Endothelial cell of umbilical vein (primary cell): ENCODE data around the gene FAM83E. TPM values are rescaled to one million over a fixed set of nuclear protein-coding genes. Genes with fewer than 3 reads are reported as not detected.

Experiments used
- BruUV-seq: library from RNA; stranded (reverse); fragments of 400-500 nt; replicated peaks from 2 replicates; lab custom pipeline; 2021; lab: Mats Ljungman, UMichigan
- CTCF ChIA-PET: fragments of 300-600, 350-600 bp; sonication (Branson Sonifier 250); formaldehyde crosslinking; loops from one replicate; lab custom pipeline; 2021; ENCODE audit warnings: antibody characterized with exemption, inconsistent platforms; lab: Charles Lee
- POLR2A ChIA-PET: fragments of 300-600, 350-600 bp; sonication (Branson Sonifier 250); formaldehyde crosslinking; loops from one replicate; lab custom pipeline; 2021; ENCODE audit warnings: antibody characterized with exemption, inconsistent platforms; lab: Charles Lee
- DNase-seq: peaks from one replicate; pipeline ENCODE4 v3.0.0-alpha.2; 2011; ENCODE audit warnings: low read depth, low spot score
- FAIRE-seq: peaks from 2 replicates; lab custom pipeline; 2011; peaks lifted over from hg19 to GRCh38; lab: Jason Lieb, UNC
- H2AFZ ChIP-seq: 2 replicates; pipeline ENCODE4 v1.6.0; 2012; ENCODE audit warnings: low read depth, low read length, control low read depth, inconsistent platforms
- H3K27ac ChIP-seq: 2 replicates; pipeline ENCODE4 v1.5.1; 2011; ENCODE audit warnings: low read depth, mild to moderate bottlenecking, control low read depth, low read length, moderate library complexity; ENCODE audit not compliant: insufficient read depth
- H3K27me3 ChIP-seq, 2 experiments: 2 replicates each; pipeline versions ENCODE4 v1.6.0 to v1.6.1; 2011; ENCODE audit warnings: low read length in 2 of 2, mixed read lengths in 1 of 2; ENCODE audit not compliant: control insufficient read depth in 2 of 2, insufficient read depth in 2 of 2
- H3K36me3 ChIP-seq, 2 experiments: 2 replicates in 1 of 2; 3 replicates in 1 of 2; pipeline ENCODE4 v1.5.1; 2011; ENCODE audit warnings: low read length in 2 of 2, mild to moderate bottlenecking in 1 of 2, moderate library complexity in 1 of 2; ENCODE audit not compliant: control insufficient read depth in 2 of 2, insufficient read depth in 2 of 2; ENCODE audit errors: extremely low read depth in 1 of 2
- H3K4me1 ChIP-seq: 3 replicates; pipeline ENCODE4 v1.5.1; 2011; ENCODE audit warnings: mild to moderate bottlenecking, low read length; ENCODE audit not compliant: control insufficient read depth, insufficient read depth; ENCODE audit errors: extremely low read depth
- H3K4me2 ChIP-seq: 2 replicates; pipeline ENCODE4 v1.6.1; 2011; ENCODE audit warnings: low read length, control low read depth, mixed read lengths; ENCODE audit not compliant: insufficient read depth
- H3K4me3 ChIP-seq, 3 experiments: fragments of 200-600 bp in 1 of 3; sonication (generic), shearing (Covaris generic) in 1 of 3; replicated peaks in 1 of 3; 2 replicates each; pipeline ENCODE4 v1.5.1; 2011 to 2016; ENCODE audit warnings: control low read depth in 3 of 3, low read length in 3 of 3, mild to moderate bottlenecking in 2 of 3, inconsistent platforms in 1 of 3, low read depth in 1 of 3, moderate library complexity in 1 of 3; ENCODE audit not compliant: insufficient read depth in 1 of 3
- H3K79me2 ChIP-seq: 2 replicates; pipeline ENCODE4 v1.6.0; 2012; ENCODE audit warnings: low read length, inconsistent platforms; ENCODE audit not compliant: control insufficient read depth, insufficient read depth
- H3K9ac ChIP-seq: replicated peaks from 2 replicates; pipeline ENCODE3; 2011; ENCODE audit warnings: low read length, control low read depth; ENCODE audit not compliant: insufficient read depth; ENCODE audit errors: extremely low read depth
- H3K9me1 ChIP-seq: replicated peaks from 3 replicates; pipeline ENCODE4 v1.6.0; 2011; ENCODE audit warnings: mild to moderate bottlenecking, low read length; ENCODE audit not compliant: control insufficient read depth, insufficient read depth; ENCODE audit errors: extremely low read depth
- H3K9me3 ChIP-seq: replicated peaks from 2 replicates; pipeline ENCODE4 v1.5.1; 2012; ENCODE audit warnings: low read length, inconsistent platforms; ENCODE audit not compliant: control insufficient read depth, insufficient read depth
- H4K20me1 ChIP-seq: replicated peaks from 2 replicates; pipeline ENCODE3; 2011; ENCODE audit warnings: mild to moderate bottlenecking, low read length; ENCODE audit not compliant: control insufficient read depth, insufficient read depth; ENCODE audit errors: extremely low read depth
- EZH2 ChIP-seq: IDR thresholded peaks from 2 replicates; pipeline ENCODE4 v1.6.1; 2012; ENCODE audit warnings: borderline replicate concordance, low read depth, mild to moderate bottlenecking, moderate library complexity, low read length, inconsistent platforms; ENCODE audit not compliant: severe bottlenecking
- FOS ChIP-seq: IDR thresholded peaks from 2 replicates; pipeline ENCODE4 v1.6.1; 2011; ENCODE audit warnings: mild to moderate bottlenecking, low read length, moderate library complexity, borderline replicate concordance; ENCODE audit not compliant: insufficient read depth
- GATA2 ChIP-seq: IDR thresholded peaks from 2 replicates; pipeline ENCODE4 v1.7.0; 2011; ENCODE audit warnings: low read depth, mild to moderate bottlenecking, moderate library complexity, mixed read lengths, low read length; ENCODE audit not compliant: insufficient read length, insufficient read depth
- JUN ChIP-seq: IDR thresholded peaks from 2 replicates; pipeline ENCODE4 v1.6.1; 2011; ENCODE audit warnings: borderline replicate concordance, low read depth; ENCODE audit not compliant: insufficient read length, insufficient read depth
- MYC ChIP-seq: IDR thresholded peaks from one replicate; pipeline ENCODE4 v1.6.1; 2011; ENCODE audit warnings: mild to moderate bottlenecking, low read depth, low read length
- POLR2A ChIP-seq: IDR thresholded peaks from 2 replicates; pipeline ENCODE4 v1.6.1; 2012; ENCODE audit warnings: low read depth, mild to moderate bottlenecking, control low read depth, low read length
- POLR2AphosphoS5 ChIP-seq: IDR thresholded peaks from 2 replicates; pipeline ENCODE4 v1.6.1; 2012; ENCODE audit warnings: low read depth, mild to moderate bottlenecking, control low read depth, low read length, moderate library complexity; ENCODE audit not compliant: insufficient read depth
- dilution Hi-C: fragments of 300-500 bp; cut with MboI; formaldehyde crosslinking; loops from one replicate; pipeline ENCODE4 v1.15.0; 2019; ENCODE audit warnings: low sequenced_read_pairs; ENCODE audit not compliant: extremely low pct_ligation_motif_present
- intact Hi-C: fragments of 100-400 bp; cut with micrococcal nuclease; formaldehyde crosslinking; loops from one replicate; pipeline ENCODE4 v1.10.0; 2022
- polyA plus RNA-seq, 4 experiments: library from polyadenylated mRNA; depleted of rRNA in 3 of 4; stranded (reverse) in 3 of 4; unstranded in 1 of 4; fragments of >200 nt; gene quantifications; 2 replicates each; pipeline versions ENCODE4 v1.2.1 to v1.2.3, GENCODE V29; 2011 to 2012; ENCODE audit warnings: missing spikeins in 1 of 4
- total RNA-seq: library from RNA; stranded (reverse); gene quantifications from 2 replicates; pipeline ENCODE4 v1.2.3, GENCODE V29; 2021
- TF ChIP-seq, protein P1 (sequence below), 2 donors: IDR thresholded peaks; 1 replicate in 1 of 2; 2 replicates in 1 of 2; pipeline ENCODE4 v1.5.1; 2011; ENCODE audit warnings: low read length in 2 of 2, mild to moderate bottlenecking in 2 of 2, moderate library complexity in 2 of 2, control low read depth in 1 of 2, inconsistent platforms in 1 of 2, low read depth in 1 of 2; ENCODE audit not compliant: insufficient read depth in 1 of 2; ENCODE audit errors: extremely low read depth in 1 of 2
- TF ChIP-seq, protein P2 (sequence below): IDR thresholded peaks from 2 replicates; pipeline ENCODE4 v1.6.1; 2011; ENCODE audit not compliant: insufficient read depth, insufficient read length

FAM83E gene
- total and polyA plus RNA-seq, 2 donors (not counting 3 experiments of a cell fraction or from before 2014, with no cell fraction given), result 0.04 to 1.7 TPM

DNA sequence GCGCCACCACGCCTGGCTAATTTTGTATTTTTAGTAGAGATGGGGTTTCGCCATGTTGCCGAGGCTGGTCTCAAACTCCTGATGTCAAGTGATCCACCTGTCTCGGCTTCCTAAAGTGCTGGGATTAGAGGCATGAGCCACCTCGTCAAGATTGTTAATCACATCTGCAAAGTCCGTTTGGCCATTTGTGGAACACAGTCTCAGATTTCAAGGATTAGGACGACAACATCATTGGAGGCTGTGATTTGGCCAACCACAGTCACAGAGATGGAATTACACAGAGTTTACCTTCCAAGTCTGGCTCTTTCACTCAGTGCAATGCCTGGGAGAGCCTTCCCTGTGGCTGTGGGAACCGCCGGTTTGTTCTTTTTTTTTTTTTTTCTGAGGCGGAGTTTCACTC is 45.1 kb downstream of the FAM83E start:
- dilution Hi-C loops, result no loop called here
- DNase-seq (no peak), FAIRE-seq (peak; percentile 4)
- intact Hi-C loops, result loop anchor here (5.0 kb wide), 1 partner anchor 403 kb away; no protein-coding TSS in a partner anchor
- Histone ChIP-seq H3K4me1 (peaks cover 2% of the 10 kb centered on the region), H3K9me3 (no peaks in the 10 kb centered on the region), H3K27ac (no peak overlapping the region), H2AFZ (no peak overlapping the region), H3K9me1 (no peaks in the 10 kb centered on the region), H3K79me2 (no peaks in the 10 kb centered on the region), H3K36me3 (no peaks in the 10 kb centered on the region), H4K20me1 (no peaks in the 10 kb centered on the region), H3K4me3 (no peak overlapping the region), H3K4me2 (no peak overlapping the region), H3K9ac (no peak overlapping the region), H3K27me3 (no peaks in the 10 kb centered on the region)
- BruUV-seq, result no TSS peak
- ChIA-PET CTCF (interaction anchor here (6.6 kb wide), 1 partner anchor 14 kb away, joined by 38 read pairs; no protein-coding TSS in a partner anchor), POLR2A (no interaction called here)
- TF ChIP-seq, protein P1, sequence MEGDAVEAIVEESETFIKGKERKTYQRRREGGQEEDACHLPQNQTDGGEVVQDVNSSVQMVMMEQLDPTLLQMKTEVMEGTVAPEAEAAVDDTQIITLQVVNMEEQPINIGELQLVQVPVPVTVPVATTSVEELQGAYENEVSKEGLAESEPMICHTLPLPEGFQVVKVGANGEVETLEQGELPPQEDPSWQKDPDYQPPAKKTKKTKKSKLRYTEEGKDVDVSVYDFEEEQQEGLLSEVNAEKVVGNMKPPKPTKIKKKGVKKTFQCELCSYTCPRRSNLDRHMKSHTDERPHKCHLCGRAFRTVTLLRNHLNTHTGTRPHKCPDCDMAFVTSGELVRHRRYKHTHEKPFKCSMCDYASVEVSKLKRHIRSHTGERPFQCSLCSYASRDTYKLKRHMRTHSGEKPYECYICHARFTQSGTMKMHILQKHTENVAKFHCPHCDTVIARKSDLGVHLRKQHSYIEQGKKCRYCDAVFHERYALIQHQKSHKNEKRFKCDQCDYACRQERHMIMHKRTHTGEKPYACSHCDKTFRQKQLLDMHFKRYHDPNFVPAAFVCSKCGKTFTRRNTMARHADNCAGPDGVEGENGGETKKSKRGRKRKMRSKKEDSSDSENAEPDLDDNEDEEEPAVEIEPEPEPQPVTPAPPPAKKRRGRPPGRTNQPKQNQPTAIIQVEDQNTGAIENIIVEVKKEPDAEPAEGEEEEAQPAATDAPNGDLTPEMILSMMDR (IDR thresholded peaks at IDR 0.05; ENCODE audit: extremely low read depth in 1 of 2, insufficient read depth in 1 of 2, low read depth in 1 of 2, low read length in 2 of 2), result no peak
- TF ChIP-seq POLR2A, result no peak
- TF ChIP-seq, protein P2, sequence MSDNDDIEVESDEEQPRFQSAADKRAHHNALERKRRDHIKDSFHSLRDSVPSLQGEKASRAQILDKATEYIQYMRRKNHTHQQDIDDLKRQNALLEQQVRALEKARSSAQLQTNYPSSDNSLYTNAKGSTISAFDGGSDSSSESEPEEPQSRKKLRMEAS, result no peak
- TF ChIP-seq FOS, result no peak
- no peak for TF ChIP-seq MYC
- no peak for TF ChIP-seq GATA2
- TF ChIP-seq JUN, result no peak
- no peak for TF ChIP-seq EZH2
- TF ChIP-seq POLR2AphosphoS5, result no peak
